ENCODE data around the gene TMEM150A. TPM values are rescaled to one million over a fixed set of nuclear protein-coding genes. Genes with fewer than 3 reads are reported as not detected.
A peak's percentile ranks its signal among the peaks of the same experiment; 100 is the strongest.

Gene TMEM150A
- total RNA-seq, 2 experiments from 2014 or later, result 0.92 to 1.1 TPM

- Histone ChIP-seq H3K36me3 (ENCODE audit: insufficient read depth, low read length) (peaks cover 8% of the 10 kb centered on the region; the same call in 1 of the 2 replicates), H3K4me3 (ENCODE audit: low read depth, low read length, poor library complexity, severe bottlenecking) (peak within 1 kb of the TSS; percentile 89), H3K79me2 (ENCODE audit: insufficient read depth, low read depth, low read length) (peaks cover 12% of the 10 kb centered on the region; the same call in 1 of the 2 replicates), H3K9me3 (ENCODE audit: low read length) (no peaks in the 10 kb centered on the region), H3K27ac (ENCODE audit: low read depth, low read length, poor library complexity, severe bottlenecking) (peak within 1 kb of the TSS; percentile 42), H4K20me1 (ENCODE audit: insufficient read depth, low read length) (no peaks in the 10 kb centered on the region), H3K4me1 (ENCODE audit: insufficient read depth, low read length, poor library complexity, severe bottlenecking) (peaks cover 23% of the 10 kb centered on the region), H3K4me2 (ENCODE audit: low read length) (peak within 1 kb of the TSS; percentile 87), H3K9me2 (ENCODE audit: insufficient read depth, low read length) (no peaks in the 10 kb centered on the region), H2AFZ (ENCODE audit: low read length) (peak within 1 kb of the TSS; percentile 79)
- CTCF ChIA-PET (ENCODE audit: unreplicated experiment), result interaction anchor here (0.6 to 1.4 kb wide), 4 partner anchors 10 to 797 kb away, joined by 3 to 4 read pairs (median 3); no protein-coding TSS in a partner anchor
- TF ChIP-seq EZH2phosphoT487 (IDR thresholded peaks at IDR 0.05; ENCODE audit: borderline replicate concordance, low read depth, low read length), result no peak
- TF ChIP-seq, protein P1, sequence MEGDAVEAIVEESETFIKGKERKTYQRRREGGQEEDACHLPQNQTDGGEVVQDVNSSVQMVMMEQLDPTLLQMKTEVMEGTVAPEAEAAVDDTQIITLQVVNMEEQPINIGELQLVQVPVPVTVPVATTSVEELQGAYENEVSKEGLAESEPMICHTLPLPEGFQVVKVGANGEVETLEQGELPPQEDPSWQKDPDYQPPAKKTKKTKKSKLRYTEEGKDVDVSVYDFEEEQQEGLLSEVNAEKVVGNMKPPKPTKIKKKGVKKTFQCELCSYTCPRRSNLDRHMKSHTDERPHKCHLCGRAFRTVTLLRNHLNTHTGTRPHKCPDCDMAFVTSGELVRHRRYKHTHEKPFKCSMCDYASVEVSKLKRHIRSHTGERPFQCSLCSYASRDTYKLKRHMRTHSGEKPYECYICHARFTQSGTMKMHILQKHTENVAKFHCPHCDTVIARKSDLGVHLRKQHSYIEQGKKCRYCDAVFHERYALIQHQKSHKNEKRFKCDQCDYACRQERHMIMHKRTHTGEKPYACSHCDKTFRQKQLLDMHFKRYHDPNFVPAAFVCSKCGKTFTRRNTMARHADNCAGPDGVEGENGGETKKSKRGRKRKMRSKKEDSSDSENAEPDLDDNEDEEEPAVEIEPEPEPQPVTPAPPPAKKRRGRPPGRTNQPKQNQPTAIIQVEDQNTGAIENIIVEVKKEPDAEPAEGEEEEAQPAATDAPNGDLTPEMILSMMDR (conservative IDR thresholded peaks at IDR 0.05; ENCODE audit: low read length), result no peak
- POLR2A ChIA-PET, result interaction anchor here (1.1 to 3.9 kb wide), 12 partner anchors 8 to 59 kb away, joined by 3 to 34 read pairs (median 6); partner anchors contain the start of genes C2orf68, GGCX, MAT2A and VAMP8
- no TSS peak for BruUV-seq (replicated peaks)
- DNase-seq (ENCODE audit: low spot score), result peak; percentile 97
- intact Hi-C loops (cut with micrococcal nuclease; ENCODE audit: unreplicated experiment), result loop anchor here (1.0 kb wide), 1 partner anchor 17 kb away; no protein-coding TSS in a partner anchor
These were observed 7.0 kb downstream of the TMEM150A start, which contains the start of gene RNF181 for GRCh38 chr2:85595301-85596025. Gene RNF181 (plus strand): TSS chr2:85595745. CDS start chr2:85595764, 19 bp downstream.

- intact Hi-C loops (cut with micrococcal nuclease; ENCODE audit: unreplicated experiment), result loop anchor here (1.0 kb wide), 1 partner anchor 17 kb away; no protein-coding TSS in a partner anchor
- Histone ChIP-seq H3K27ac (ENCODE audit: low read depth, low read length, poor library complexity, severe bottlenecking) (peak overlapping the region; percentile 42), H3K36me3 (ENCODE audit: insufficient read depth, low read length) (peaks cover 8% of the 10 kb centered on the region; the same call in 1 of the 2 replicates), H3K79me2 (ENCODE audit: insufficient read depth, low read depth, low read length) (peaks cover 12% of the 10 kb centered on the region; the same call in 1 of the 2 replicates), H3K9me2 (ENCODE audit: insufficient read depth, low read length) (no peaks in the 10 kb centered on the region), H4K20me1 (ENCODE audit: insufficient read depth, low read length) (no peaks in the 10 kb centered on the region), H3K9me3 (ENCODE audit: low read length) (no peaks in the 10 kb centered on the region), H2AFZ (ENCODE audit: low read length) (peak overlapping the region; percentile 79), H3K4me2 (ENCODE audit: low read length) (peak overlapping the region; percentile 82), H3K4me1 (ENCODE audit: insufficient read depth, low read length, poor library complexity, severe bottlenecking) (peaks cover 23% of the 10 kb centered on the region), H3K4me3 (ENCODE audit: low read depth, low read length, poor library complexity, severe bottlenecking) (peak overlapping the region; percentile 89)
- TSS peak; percentile 98 for BruUV-seq (replicated peaks)
- DNase-seq (ENCODE audit: low spot score), result no peak
- TF ChIP-seq, protein P1 (conservative IDR thresholded peaks at IDR 0.05; ENCODE audit: low read length), result no peak
- no peak for TF ChIP-seq EZH2phosphoT487 (IDR thresholded peaks at IDR 0.05; ENCODE audit: borderline replicate concordance, low read depth, low read length)
- ChIA-PET CTCF (ENCODE audit: unreplicated experiment) (interaction anchor here (0.6 to 1.4 kb wide), 3 partner anchors 9 to 34 kb away, joined by 3 read pairs; no protein-coding TSS in a partner anchor), POLR2A (interaction anchor here (1.1 to 3.9 kb wide), 11 partner anchors 7 to 56 kb away, joined by 3 to 34 read pairs (median 6); partner anchors contain the start of genes C2orf68, GGCX, MAT2A and VAMP8)
These were observed 7.7 kb downstream of the TMEM150A start for GRCh38 chr2:85594715-85595300.

Measured in OCI-LY7 (cell line).